GM10248 (cell line): ENCODE measurements around the gene ARHGAP27.

ENCODE experiments used
- CTCF ChIA-PET: fragments of 300-600 bp; sonication (Branson Sonifier 250); formaldehyde crosslinking; extraction: SDS; loops from one replicate; lab custom pipeline; 2021; ENCODE audit warnings: antibody characterized with exemption; lab: Yijun Ruan, JAX
- POLR2A ChIA-PET: fragments of 350-650 bp; sonication (Branson Sonifier 250); formaldehyde crosslinking; extraction: SDS; loops from one replicate; lab custom pipeline; 2020; ENCODE audit warnings: antibody characterized with exemption; lab: Yijun Ruan, JAX
- DNase-seq: peaks from one replicate; pipeline ENCODE4 v3.0.0; 2012; ENCODE audit errors: extremely low spot score
- CTCF ChIP-seq: IDR thresholded peaks from 2 replicates; pipeline ENCODE4 v1.5.1; 2012; ENCODE audit warnings: mild to moderate bottlenecking, low read depth; ENCODE audit errors: extremely low read depth, missing control alignments, control extremely low read depth

Gene ARHGAP27

GRCh38 chr17:45366049-45366448 is 66.6 kb downstream of the ARHGAP27 start:
- no peak for DNase-seq
- CTCF ChIA-PET = interaction anchor here (1.3 to 2.4 kb wide), 4 partner anchors 8 to 89 kb away, joined by 4 to 7 read pairs (median 6); no protein-coding TSS in a partner anchor
- POLR2A ChIA-PET = no interaction called here
- no peak for TF ChIP-seq CTCF

- POLR2A ChIA-PET = no interaction called here
- TF ChIP-seq CTCF = no peak
- no peak for DNase-seq
- CTCF ChIA-PET = interaction anchor here (0.8 to 2.5 kb wide), 6 partner anchors 20 to 88 kb away, joined by 3 to 8 read pairs (median 6); no protein-coding TSS in a partner anchor
These were observed 67.9 kb downstream of the ARHGAP27 start for GRCh38 chr17:45364531-45365390.

GRCh38 chr17:45363498-45363897 is 69.2 kb downstream of the ARHGAP27 start:
- ChIA-PET CTCF (interaction anchor here (1.2 to 2.5 kb wide), 5 partner anchors 21 to 87 kb away, joined by 4 to 8 read pairs (median 6); partner anchors contain the start of gene MAP3K14), POLR2A (no interaction called here)
- no peak for TF ChIP-seq CTCF
- DNase-seq = no peak

GRCh38 chr17:45361976-45362375 is 70.7 kb downstream of the ARHGAP27 start:
- ChIA-PET POLR2A (no interaction called here), CTCF (interaction anchor here (1.0 to 1.3 kb wide), 3 partner anchors 11 to 85 kb away, joined by 3 to 4 read pairs (median 4); partner anchors contain the start of gene MAP3K14)
- TF ChIP-seq CTCF = no peak
- no peak for DNase-seq

GRCh38 chr17:45361451-45361850 is 71.2 kb downstream of the ARHGAP27 start:
- no peak for DNase-seq
- ChIA-PET POLR2A (no interaction called here), CTCF (interaction anchor here (1.3 kb wide), 1 partner anchor 143 kb away, joined by 3 read pairs; no protein-coding TSS in a partner anchor)
- TF ChIP-seq CTCF = no peak

GRCh38 chr17:45357364-45357997 is 75.2 kb downstream of the ARHGAP27 start:
- no peak for DNase-seq
- POLR2A ChIA-PET = interaction anchor here (0.8 kb wide), 1 partner anchor 45 kb away, joined by 3 read pairs; no protein-coding TSS in a partner anchor
- CTCF ChIA-PET = interaction anchor here (0.7 to 2.5 kb wide), 9 partner anchors 9 to 123 kb away, joined by 3 to 6 read pairs (median 4); no protein-coding TSS in a partner anchor
- no peak for TF ChIP-seq CTCF
